ENCODE data around the gene ZFYVE19.

DNA sequence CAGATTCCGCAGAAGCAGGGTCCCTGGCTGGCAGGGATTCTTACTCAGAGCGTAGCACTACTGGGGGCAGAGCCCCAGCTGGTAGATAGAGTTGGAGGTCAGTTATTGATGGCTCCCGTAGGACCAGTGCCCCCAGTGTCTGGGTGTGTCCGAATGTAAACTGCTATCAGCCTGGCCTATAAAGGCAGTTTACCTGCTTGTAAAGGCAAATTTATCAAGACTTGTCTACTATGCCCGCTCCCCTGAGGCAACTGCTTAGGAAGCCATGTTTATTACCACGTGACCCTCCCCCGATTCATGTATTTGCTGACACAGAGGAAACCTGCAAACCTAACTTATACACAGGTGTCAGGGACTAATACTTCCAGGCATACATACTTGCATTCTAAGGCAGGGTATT lies 22.2 kb downstream of the ZFYVE19 start:
- TF ChIP-seq POLR2A (IDR thresholded peaks at IDR 0.05), result no peak
- TF ChIP-seq POLR2AphosphoS5 (IDR thresholded peaks at IDR 0.05), result no peak
- no peak for TF ChIP-seq CTCF (IDR thresholded peaks at IDR 0.05)
